SK-N-SH treated with all-trans-retinoic acid at 6 μM for 48 hours (cell line): ENCODE measurements around the gene CFAP73.
A peak's percentile ranks its signal among the peaks of the same experiment; 100 is the strongest.

ENCODE experiments used
- ATAC-seq: fragments of 200-7000 bp; cut with Tn5 transposase; 3 replicates; pipeline ENCODE4 v1.9.1; 2020; ENCODE audit warnings: mild to moderate bottlenecking, moderate library complexity
- CSDC2 ChIP-seq: fragments of 250-450 bp; sonication (Bioruptor Pico); IDR thresholded peaks from 2 replicates; pipeline ENCODE4 v1.5.0; 2020; ENCODE audit warnings: mild to moderate bottlenecking, moderate library complexity
- ESRRG ChIP-seq: fragments of 250-450 bp; sonication (Bioruptor Pico); IDR thresholded peaks from 2 replicates; pipeline ENCODE4 v1.6.1; 2021; ENCODE audit warnings: mild to moderate bottlenecking
- OSR1 ChIP-seq: fragments of 250-450 bp; sonication (Bioruptor Pico); IDR thresholded peaks from 2 replicates; pipeline ENCODE4 v1.8.0; 2022; ENCODE audit warnings: moderate library complexity, mild to moderate bottlenecking, inconsistent platforms
- PPARA ChIP-seq: fragments of 250-450 bp; sonication (Bioruptor Pico); IDR thresholded peaks from 2 replicates; pipeline ENCODE4 v1.5.0; 2020; ENCODE audit warnings: mild to moderate bottlenecking, borderline replicate concordance
- RARB ChIP-seq: fragments of 250-450 bp; sonication (Bioruptor Pico); IDR thresholded peaks from 2 replicates; pipeline ENCODE4 v1.8.0; 2021; ENCODE audit warnings: mild to moderate bottlenecking, moderate library complexity
- SNAI2 ChIP-seq: fragments of 250-450 bp; sonication (Bioruptor Pico); IDR thresholded peaks from 2 replicates; pipeline ENCODE4 v1.5.0; 2020; ENCODE audit warnings: mild to moderate bottlenecking, moderate library complexity
- TCF4 ChIP-seq: fragments of 250-450 bp; sonication (Bioruptor Pico); IDR thresholded peaks from 2 replicates; pipeline ENCODE4 v1.8.0; 2021; ENCODE audit warnings: mild to moderate bottlenecking, moderate library complexity, borderline replicate concordance
- TOX ChIP-seq: fragments of 250-450 bp; sonication (Bioruptor Pico); IDR thresholded peaks from 2 replicates; pipeline ENCODE4 v1.8.0; 2021; ENCODE audit warnings: mild to moderate bottlenecking, moderate library complexity, borderline replicate concordance
- ZC3H10 ChIP-seq: fragments of 250-450 bp; sonication (Bioruptor Pico); IDR thresholded peaks from 2 replicates; pipeline ENCODE4 v1.5.1; 2021; ENCODE audit warnings: mild to moderate bottlenecking, moderate library complexity
- ZFP3 ChIP-seq: fragments of 250-450 bp; sonication (Bioruptor Pico); IDR thresholded peaks from 2 replicates; pipeline ENCODE4 v1.5.0; 2020; ENCODE audit warnings: mild to moderate bottlenecking, moderate library complexity
- ZFP30 ChIP-seq: fragments of 450-650 bp; formaldehyde crosslinking; IDR thresholded peaks from 2 replicates; pipeline ENCODE4 v1.5.0; 2022; ENCODE audit warnings: mild to moderate bottlenecking, moderate library complexity
- ZNF565 ChIP-seq: fragments of 450-650 bp; formaldehyde crosslinking; conservative IDR thresholded peaks from 2 replicates; pipeline ENCODE4 v1.5.0; 2020; ENCODE audit warnings: low read depth, mild to moderate bottlenecking, moderate library complexity
- ZNF70 ChIP-seq: fragments of 450-650 bp; formaldehyde crosslinking; IDR thresholded peaks from 2 replicates; pipeline ENCODE4 v1.5.0; 2020; ENCODE audit warnings: mild to moderate bottlenecking, moderate library complexity
- TF ChIP-seq, protein P1 (sequence below): fragments of 250-450 bp; sonication (Bioruptor Pico); IDR thresholded peaks from 2 replicates; pipeline ENCODE4 v1.8.0; 2021; ENCODE audit warnings: low read depth, mild to moderate bottlenecking, moderate library complexity, borderline replicate concordance
- TF ChIP-seq, protein P2 (sequence below): fragments of 250-450 bp; sonication (Bioruptor Pico); IDR thresholded peaks from 2 replicates; pipeline ENCODE4 v1.5.1; 2021; ENCODE audit warnings: mild to moderate bottlenecking, moderate library complexity
- TF ChIP-seq, protein P3 (sequence below): fragments of 250-450 bp; sonication (Bioruptor Pico); IDR thresholded peaks from 2 replicates; pipeline ENCODE4 v1.5.1; 2020; ENCODE audit warnings: low read depth, mild to moderate bottlenecking, moderate library complexity
- TF ChIP-seq, protein P4 (sequence below): fragments of 250-450 bp; sonication (Bioruptor Pico); IDR thresholded peaks from 2 replicates; pipeline ENCODE4 v1.8.0; 2020; ENCODE audit warnings: mild to moderate bottlenecking, moderate library complexity, borderline replicate concordance
- TF ChIP-seq, protein P5 (sequence below): fragments of 250-450 bp; sonication (Bioruptor Pico); IDR thresholded peaks from 2 replicates; pipeline ENCODE4 v1.5.0; 2020; ENCODE audit warnings: mild to moderate bottlenecking, moderate library complexity

Gene CFAP73

DNA sequence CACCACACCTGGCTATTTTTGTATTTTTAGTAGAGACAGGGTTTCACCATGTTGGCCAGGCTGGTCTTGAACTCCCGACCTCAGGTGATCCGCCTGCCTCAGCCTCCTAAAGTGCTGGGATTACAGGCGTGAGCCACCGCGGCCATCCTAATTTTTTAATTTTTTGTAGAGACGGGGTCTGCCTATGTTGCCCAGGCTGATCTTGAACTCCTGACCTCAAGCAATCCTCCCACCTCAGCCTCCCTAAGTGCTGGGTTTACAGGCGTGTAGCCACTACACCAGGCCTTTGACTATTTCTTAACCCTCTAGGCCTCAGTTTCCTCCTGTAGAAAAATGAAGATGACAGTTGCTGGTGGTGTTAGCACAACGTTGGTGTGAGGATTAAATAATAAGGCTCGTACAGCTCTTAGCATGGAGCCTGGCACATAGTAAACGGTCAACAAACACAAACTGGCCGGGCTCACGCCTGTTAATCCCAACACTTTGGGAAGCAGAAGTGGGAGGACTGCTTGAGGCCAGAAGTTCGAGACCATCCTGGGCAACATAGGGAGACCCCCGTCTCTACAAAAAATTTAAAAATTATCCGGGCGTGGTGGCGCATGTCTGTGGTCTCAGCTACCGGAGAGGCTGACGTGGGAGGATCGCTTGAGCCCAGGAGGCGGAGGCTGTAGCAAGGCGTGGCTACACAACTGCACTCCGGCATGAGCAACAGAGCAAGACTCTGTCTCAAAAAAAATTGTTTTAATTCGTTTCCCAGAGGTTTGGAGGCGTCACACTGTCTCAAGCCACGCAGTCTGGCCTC lies 34.8 kb downstream of the CFAP73 start:
- TF ChIP-seq ZNF565 (CRISPR knock-in tag) (no peak), OSR1 (CRISPR knock-in tag) (no peak), ZNF70 (CRISPR knock-in tag) (no peak), ZFP3 (no peak), TOX (CRISPR knock-in tag) (no peak), ZC3H10 (CRISPR knock-in tag) (no peak)
- TF ChIP-seq, protein P1, sequence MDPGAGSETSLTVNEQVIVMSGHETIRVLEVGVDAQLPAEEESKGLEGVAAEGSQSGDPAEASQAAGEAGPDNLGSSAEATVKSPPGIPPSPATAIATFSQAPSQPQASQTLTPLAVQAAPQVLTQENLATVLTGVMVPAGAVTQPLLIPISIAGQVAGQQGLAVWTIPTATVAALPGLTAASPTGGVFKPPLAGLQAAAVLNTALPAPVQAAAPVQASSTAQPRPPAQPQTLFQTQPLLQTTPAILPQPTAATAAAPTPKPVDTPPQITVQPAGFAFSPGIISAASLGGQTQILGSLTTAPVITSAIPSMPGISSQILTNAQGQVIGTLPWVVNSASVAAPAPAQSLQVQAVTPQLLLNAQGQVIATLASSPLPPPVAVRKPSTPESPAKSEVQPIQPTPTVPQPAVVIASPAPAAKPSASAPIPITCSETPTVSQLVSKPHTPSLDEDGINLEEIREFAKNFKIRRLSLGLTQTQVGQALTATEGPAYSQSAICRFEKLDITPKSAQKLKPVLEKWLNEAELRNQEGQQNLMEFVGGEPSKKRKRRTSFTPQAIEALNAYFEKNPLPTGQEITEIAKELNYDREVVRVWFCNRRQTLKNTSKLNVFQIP (CRISPR knock-in tag) = no peak
- TF ChIP-seq, protein P2, sequence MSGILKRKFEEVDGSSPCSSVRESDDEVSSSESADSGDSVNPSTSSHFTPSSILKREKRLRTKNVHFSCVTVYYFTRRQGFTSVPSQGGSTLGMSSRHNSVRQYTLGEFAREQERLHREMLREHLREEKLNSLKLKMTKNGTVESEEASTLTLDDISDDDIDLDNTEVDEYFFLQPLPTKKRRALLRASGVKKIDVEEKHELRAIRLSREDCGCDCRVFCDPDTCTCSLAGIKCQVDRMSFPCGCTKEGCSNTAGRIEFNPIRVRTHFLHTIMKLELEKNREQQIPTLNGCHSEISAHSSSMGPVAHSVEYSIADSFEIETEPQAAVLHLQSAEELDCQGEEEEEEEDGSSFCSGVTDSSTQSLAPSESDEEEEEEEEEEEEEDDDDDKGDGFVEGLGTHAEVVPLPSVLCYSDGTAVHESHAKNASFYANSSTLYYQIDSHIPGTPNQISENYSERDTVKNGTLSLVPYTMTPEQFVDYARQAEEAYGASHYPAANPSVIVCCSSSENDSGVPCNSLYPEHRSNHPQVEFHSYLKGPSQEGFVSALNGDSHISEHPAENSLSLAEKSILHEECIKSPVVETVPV (CRISPR knock-in tag) = no peak
- TF ChIP-seq, protein P3, sequence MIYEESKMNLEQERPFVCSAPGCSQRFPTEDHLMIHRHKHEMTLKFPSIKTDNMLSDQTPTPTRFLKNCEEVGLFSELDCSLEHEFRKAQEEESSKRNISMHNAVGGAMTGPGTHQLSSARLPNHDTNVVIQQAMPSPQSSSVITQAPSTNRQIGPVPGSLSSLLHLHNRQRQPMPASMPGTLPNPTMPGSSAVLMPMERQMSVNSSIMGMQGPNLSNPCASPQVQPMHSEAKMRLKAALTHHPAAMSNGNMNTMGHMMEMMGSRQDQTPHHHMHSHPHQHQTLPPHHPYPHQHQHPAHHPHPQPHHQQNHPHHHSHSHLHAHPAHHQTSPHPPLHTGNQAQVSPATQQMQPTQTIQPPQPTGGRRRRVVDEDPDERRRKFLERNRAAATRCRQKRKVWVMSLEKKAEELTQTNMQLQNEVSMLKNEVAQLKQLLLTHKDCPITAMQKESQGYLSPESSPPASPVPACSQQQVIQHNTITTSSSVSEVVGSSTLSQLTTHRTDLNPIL (CRISPR knock-in tag) = no peak
- TF ChIP-seq, protein P4, sequence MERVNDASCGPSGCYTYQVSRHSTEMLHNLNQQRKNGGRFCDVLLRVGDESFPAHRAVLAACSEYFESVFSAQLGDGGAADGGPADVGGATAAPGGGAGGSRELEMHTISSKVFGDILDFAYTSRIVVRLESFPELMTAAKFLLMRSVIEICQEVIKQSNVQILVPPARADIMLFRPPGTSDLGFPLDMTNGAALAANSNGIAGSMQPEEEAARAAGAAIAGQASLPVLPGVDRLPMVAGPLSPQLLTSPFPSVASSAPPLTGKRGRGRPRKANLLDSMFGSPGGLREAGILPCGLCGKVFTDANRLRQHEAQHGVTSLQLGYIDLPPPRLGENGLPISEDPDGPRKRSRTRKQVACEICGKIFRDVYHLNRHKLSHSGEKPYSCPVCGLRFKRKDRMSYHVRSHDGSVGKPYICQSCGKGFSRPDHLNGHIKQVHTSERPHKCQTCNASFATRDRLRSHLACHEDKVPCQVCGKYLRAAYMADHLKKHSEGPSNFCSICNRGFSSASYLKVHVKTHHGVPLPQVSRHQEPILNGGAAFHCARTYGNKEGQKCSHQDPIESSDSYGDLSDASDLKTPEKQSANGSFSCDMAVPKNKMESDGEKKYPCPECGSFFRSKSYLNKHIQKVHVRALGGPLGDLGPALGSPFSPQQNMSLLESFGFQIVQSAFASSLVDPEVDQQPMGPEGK (CRISPR knock-in tag) = no peak
- TF ChIP-seq, all 23 proteins: peak for 0
- peak; percentile 79 for ATAC-seq

DNA sequence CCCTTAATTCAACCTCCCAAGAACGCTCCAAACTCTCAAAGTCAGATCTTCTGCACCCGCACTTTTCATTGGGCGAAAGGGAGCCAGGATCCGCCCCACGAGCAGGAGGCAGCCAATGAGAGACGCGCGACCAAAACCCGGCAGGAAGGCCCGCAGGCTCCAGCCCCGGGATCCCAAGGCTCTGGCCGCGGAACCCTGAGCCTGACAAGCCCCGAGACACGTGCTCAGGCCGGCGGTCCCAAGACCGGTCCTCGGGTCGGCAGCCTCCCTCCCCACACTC lies 35.3 kb downstream of the CFAP73 start:
- TF ChIP-seq TOX (CRISPR knock-in tag) (no peak), SNAI2 (CRISPR knock-in tag) (no peak), TCF4 (CRISPR knock-in tag) (no peak), PPARA (CRISPR knock-in tag) (no peak)
- TF ChIP-seq, protein P3 (CRISPR knock-in tag) = no peak
- ATAC-seq = peak; percentile 95

DNA sequence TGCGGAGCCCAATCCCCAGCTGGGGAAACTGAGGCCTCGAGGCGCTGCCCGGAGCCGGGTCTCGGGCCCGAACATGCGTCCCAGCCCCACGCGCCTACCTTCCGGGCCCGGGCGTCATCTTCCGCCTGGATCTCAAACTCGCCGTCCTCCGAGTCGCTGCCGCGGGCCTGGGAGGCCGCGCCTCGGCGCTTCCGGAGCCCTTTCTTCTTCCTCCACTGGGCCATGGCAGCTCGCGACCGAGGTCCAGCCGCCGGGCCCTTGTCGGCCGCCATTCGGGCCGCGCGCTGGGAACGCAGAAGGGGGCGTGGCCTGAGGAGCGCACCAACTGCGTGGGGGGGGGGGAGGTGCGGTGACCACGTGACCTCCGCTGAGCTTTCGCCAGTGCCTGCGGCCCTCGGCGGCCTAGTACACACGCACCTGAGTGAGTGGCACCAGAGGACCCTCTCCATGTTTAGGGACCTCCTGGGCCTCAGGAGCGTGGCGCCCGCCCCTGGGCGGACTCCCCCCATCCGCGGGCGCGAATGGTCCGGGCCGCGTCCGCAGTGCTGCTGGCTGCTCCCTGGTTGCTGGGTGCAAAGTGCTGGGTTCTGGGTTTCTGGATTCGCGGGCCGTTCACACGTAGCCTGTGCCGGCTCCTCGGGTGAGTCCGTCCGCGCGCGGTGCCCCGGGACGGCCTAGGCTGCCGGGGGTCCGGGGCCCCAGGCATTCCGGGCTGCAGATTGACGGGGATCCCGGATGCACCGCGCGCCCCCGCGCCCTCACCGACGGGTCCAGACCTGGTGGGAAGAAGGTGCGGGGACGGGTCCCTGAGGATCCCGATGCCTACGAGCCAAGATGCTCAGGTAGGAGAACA lies 35.9 kb downstream of the CFAP73 start, which contains the start of the genes DDX54 and RITA1:
Gene DDX54 (minus strand): TSS at position 299 of the 853 bp plus-strand sequence. CDS start 27 bp downstream, at position 272.
Gene RITA1 (plus strand): TSS at position 542 of the 853 bp plus-strand sequence. CDS start 1,026 bp downstream, outside the sequence.
- TF ChIP-seq, protein P3 (CRISPR knock-in tag) = no peak
- TF ChIP-seq CSDC2 (CRISPR knock-in tag) = peak; percentile 51; the same call in 1 of the 2 replicates
- peak; percentile 78 for ATAC-seq

DNA sequence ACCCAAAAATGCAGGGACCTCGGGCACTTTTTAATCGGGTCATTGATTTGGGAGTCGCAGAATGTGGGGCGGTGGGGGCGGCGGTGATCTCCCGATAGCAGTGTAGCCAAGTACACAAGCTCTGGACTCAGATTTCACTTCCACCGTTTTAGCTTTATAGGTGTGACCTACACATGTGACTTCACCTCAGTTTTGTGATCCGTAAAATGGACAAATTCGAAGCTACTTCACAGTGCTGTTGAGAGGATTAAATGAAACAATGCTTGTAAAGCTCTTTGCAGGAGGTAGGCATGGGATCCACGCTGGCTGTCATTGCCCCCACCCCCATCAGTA lies 36.5 kb downstream of the CFAP73 start:
- ATAC-seq = no peak
- TF ChIP-seq TOX (CRISPR knock-in tag) (no peak), ESRRG (CRISPR knock-in tag) (no peak), PPARA (CRISPR knock-in tag) (no peak), ZC3H10 (CRISPR knock-in tag) (no peak), ZFP30 (CRISPR knock-in tag) (no peak), RARB (CRISPR knock-in tag) (no peak), ZNF70 (CRISPR knock-in tag) (no peak), CSDC2 (CRISPR knock-in tag) (no peak)
- TF ChIP-seq, protein P5, sequence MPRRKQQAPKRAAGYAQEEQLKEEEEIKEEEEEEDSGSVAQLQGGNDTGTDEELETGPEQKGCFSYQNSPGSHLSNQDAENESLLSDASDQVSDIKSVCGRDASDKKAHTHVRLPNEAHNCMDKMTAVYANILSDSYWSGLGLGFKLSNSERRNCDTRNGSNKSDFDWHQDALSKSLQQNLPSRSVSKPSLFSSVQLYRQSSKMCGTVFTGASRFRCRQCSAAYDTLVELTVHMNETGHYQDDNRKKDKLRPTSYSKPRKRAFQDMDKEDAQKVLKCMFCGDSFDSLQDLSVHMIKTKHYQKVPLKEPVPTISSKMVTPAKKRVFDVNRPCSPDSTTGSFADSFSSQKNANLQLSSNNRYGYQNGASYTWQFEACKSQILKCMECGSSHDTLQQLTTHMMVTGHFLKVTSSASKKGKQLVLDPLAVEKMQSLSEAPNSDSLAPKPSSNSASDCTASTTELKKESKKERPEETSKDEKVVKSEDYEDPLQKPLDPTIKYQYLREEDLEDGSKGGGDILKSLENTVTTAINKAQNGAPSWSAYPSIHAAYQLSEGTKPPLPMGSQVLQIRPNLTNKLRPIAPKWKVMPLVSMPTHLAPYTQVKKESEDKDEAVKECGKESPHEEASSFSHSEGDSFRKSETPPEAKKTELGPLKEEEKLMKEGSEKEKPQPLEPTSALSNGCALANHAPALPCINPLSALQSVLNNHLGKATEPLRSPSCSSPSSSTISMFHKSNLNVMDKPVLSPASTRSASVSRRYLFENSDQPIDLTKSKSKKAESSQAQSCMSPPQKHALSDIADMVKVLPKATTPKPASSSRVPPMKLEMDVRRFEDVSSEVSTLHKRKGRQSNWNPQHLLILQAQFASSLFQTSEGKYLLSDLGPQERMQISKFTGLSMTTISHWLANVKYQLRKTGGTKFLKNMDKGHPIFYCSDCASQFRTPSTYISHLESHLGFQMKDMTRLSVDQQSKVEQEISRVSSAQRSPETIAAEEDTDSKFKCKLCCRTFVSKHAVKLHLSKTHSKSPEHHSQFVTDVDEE (CRISPR knock-in tag) = no peak
